ENCODE data around the gene NTSR1. TPM values are rescaled to one million over a fixed set of nuclear protein-coding genes. Genes with fewer than 3 reads are reported as not detected.

The NTSR1 gene
- total RNA-seq, 1 donor from 2014 or later, result not detected

GRCh38 chr20:62718546-62718945 is 9.9 kb downstream of the NTSR1 start:
- no peak overlapping the region for H3K4me3 Mint-ChIP-seq
- intact Hi-C loops (cut with micrococcal nuclease), result no loop called here
- peaks cover 21% of the 10 kb centered on the region for H3K27me3 Mint-ChIP-seq
- no peak for ATAC-seq (ENCODE audit: low read depth)
- DNase-seq, result no peak
- ChIA-PET CTCF (interaction anchor here (0.8 kb wide), 1 partner anchor 12 kb away, joined by 3 read pairs; no protein-coding TSS in a partner anchor), POLR2A (no interaction called here)
- H3K27ac Mint-ChIP-seq, result no peak overlapping the region
- no peaks in the 10 kb centered on the region for H3K36me3 Mint-ChIP-seq (ENCODE audit: low read depth)
- no peak for TF ChIP-seq CTCF (IDR thresholded peaks at IDR 0.05)
- H3K9me3 Mint-ChIP-seq, result peaks cover 18% of the 10 kb centered on the region
- no peaks in the 10 kb centered on the region for H3K4me1 Mint-ChIP-seq

GRCh38 chr20:62719250-62719935 is 10.8 kb downstream of the NTSR1 start:
- no peak overlapping the region for H3K27ac Mint-ChIP-seq
- ChIA-PET POLR2A (no interaction called here), CTCF (interaction anchor here (0.8 kb wide), 1 partner anchor 13 kb away, joined by 3 read pairs; no protein-coding TSS in a partner anchor)
- intact Hi-C loops (cut with micrococcal nuclease), result no loop called here
- DNase-seq (no peak), ATAC-seq (ENCODE audit: low read depth) (no peak)
- peaks cover 18% of the 10 kb centered on the region for H3K27me3 Mint-ChIP-seq
- TF ChIP-seq CTCF (IDR thresholded peaks at IDR 0.05), result no peak
- H3K9me3 Mint-ChIP-seq, result peaks cover 18% of the 10 kb centered on the region
- H3K4me1 Mint-ChIP-seq, result no peaks in the 10 kb centered on the region
- H3K36me3 Mint-ChIP-seq (ENCODE audit: low read depth), result no peaks in the 10 kb centered on the region
- H3K4me3 Mint-ChIP-seq, result no peak overlapping the region

GRCh38 chr20:62721511-62722370 is 13.1 kb downstream of the NTSR1 start:
- ChIA-PET CTCF (no interaction called here), POLR2A (no interaction called here)
- DNase-seq (no peak), ATAC-seq (ENCODE audit: low read depth) (no peak)
- TF ChIP-seq CTCF (IDR thresholded peaks at IDR 0.05), result no peak
- Mint-ChIP-seq H3K36me3 (ENCODE audit: low read depth) (no peaks in the 10 kb centered on the region), H3K9me3 (peaks cover 18% of the 10 kb centered on the region), H3K4me1 (no peaks in the 10 kb centered on the region), H3K27ac (no peak overlapping the region), H3K4me3 (no peak overlapping the region), H3K27me3 (peaks cover 35% of the 10 kb centered on the region)
- intact Hi-C loops (cut with micrococcal nuclease), result no loop called here

GRCh38 chr20:62722627-62723026 is 14.0 kb downstream of the NTSR1 start:
- POLR2A ChIA-PET, result no interaction called here
- CTCF ChIA-PET, result interaction anchor here (0.9 kb wide), 1 partner anchor 69 kb away, joined by 3 read pairs; no protein-coding TSS in a partner anchor
- DNase-seq (no peak), ATAC-seq (ENCODE audit: low read depth) (no peak)
- H3K4me1 Mint-ChIP-seq, result no peaks in the 10 kb centered on the region
- H3K4me3 Mint-ChIP-seq, result no peak overlapping the region
- TF ChIP-seq CTCF (IDR thresholded peaks at IDR 0.05), result no peak
- H3K36me3 Mint-ChIP-seq (ENCODE audit: low read depth), result no peaks in the 10 kb centered on the region
- H3K27me3 Mint-ChIP-seq, result peaks cover 40% of the 10 kb centered on the region
- intact Hi-C loops (cut with micrococcal nuclease), result no loop called here
- peaks cover 18% of the 10 kb centered on the region for H3K9me3 Mint-ChIP-seq
- no peak overlapping the region for H3K27ac Mint-ChIP-seq

- H3K27ac Mint-ChIP-seq, result no peak overlapping the region
- CTCF ChIA-PET, result no interaction called here
- POLR2A ChIA-PET, result no interaction called here
Measured at GRCh38 chr20:62723351-62723750, 14.7 kb downstream of the NTSR1 start.

More at GRCh38 chr20:62723351-62723750, 14.7 kb downstream of the NTSR1 start:
- no peak overlapping the region for H3K4me3 Mint-ChIP-seq
- no peak for ATAC-seq (ENCODE audit: low read depth)
- peaks cover 41% of the 10 kb centered on the region for H3K27me3 Mint-ChIP-seq
- TF ChIP-seq CTCF (IDR thresholded peaks at IDR 0.05), result no peak
- H3K4me1 Mint-ChIP-seq, result peaks cover 4% of the 10 kb centered on the region
- no peak for DNase-seq
- no peaks in the 10 kb centered on the region for H3K36me3 Mint-ChIP-seq (ENCODE audit: low read depth)
- peaks cover 18% of the 10 kb centered on the region for H3K9me3 Mint-ChIP-seq
- intact Hi-C loops (cut with micrococcal nuclease), result no loop called here
